Renal cortical epithelial cell (primary cell): ENCODE data around the gene SERPINA1. TPM values are rescaled to one million over a fixed set of nuclear protein-coding genes. Genes with fewer than 3 reads are reported as not detected.
"Not testable (repeated sequence)": the region's sequence is repeated elsewhere in the genome, so short reads cannot be mapped to it uniquely, and the experiment has no call there.

Source experiments
- DNase-seq: peaks from one replicate; pipeline ENCODE4 v3.0.0-alpha.2; 2011; ENCODE audit warnings: low read depth
- total RNA-seq: library from RNA; depleted of rRNA; stranded (reverse); fragments of >200 nt; gene quantifications from 2 replicates; pipeline ENCODE4 v1.2.3, GENCODE V29; 2014

The SERPINA1 gene
- total RNA-seq, 1 donor from 2014 or later, result 137 TPM

- DNase-seq, result not testable (repeated sequence)
Observed at GRCh38 chr14:94369766-94370523, 18.5 kb downstream of the SERPINA1 start.

GRCh38 chr14:94368956-94369355, 19.4 kb downstream of the SERPINA1 start:
- DNase-seq, result no peak

- DNase-seq, result no peak
Observed at GRCh38 chr14:94368243-94368590, 20.2 kb downstream of the SERPINA1 start.

GRCh38 chr14:94367347-94368242, 20.8 kb downstream of the SERPINA1 start:
- DNase-seq, result no peak

- DNase-seq, result no peak
Observed at GRCh38 chr14:94366146-94366915, 22.1 kb downstream of the SERPINA1 start, which contains the start of gene SERPINA2. Gene SERPINA2, minus strand, starts transcription at chr14:94366698.

- no peak for DNase-seq
Observed at GRCh38 chr14:94365624-94366023, 22.8 kb downstream of the SERPINA1 start.

- DNase-seq, result no peak
Observed at GRCh38 chr14:94364964-94365363, 23.4 kb downstream of the SERPINA1 start.

GRCh38 chr14:94364037-94364436, 24.4 kb downstream of the SERPINA1 start:
- DNase-seq, result no peak

GRCh38 chr14:94363151-94363624, 25.2 kb downstream of the SERPINA1 start:
- DNase-seq, result no peak

- no peak for DNase-seq
Observed at GRCh38 chr14:94362614-94363133, 25.7 kb downstream of the SERPINA1 start.

GRCh38 chr14:94361682-94362081, 26.7 kb downstream of the SERPINA1 start:
- DNase-seq, result no peak

- DNase-seq, result no peak
Observed at GRCh38 chr14:94360945-94361565, 27.3 kb downstream of the SERPINA1 start.

- no peak for DNase-seq
Observed at GRCh38 chr14:94357166-94357565, 31.2 kb downstream of the SERPINA1 start.

- DNase-seq, result no peak
Observed at GRCh38 chr14:94356379-94357056, 31.9 kb downstream of the SERPINA1 start.

- peak; percentile 80 for DNase-seq
Observed at GRCh38 chr14:94355191-94355794, 33.1 kb downstream of the SERPINA1 start.

GRCh38 chr14:94354638-94355185, 33.7 kb downstream of the SERPINA1 start:
- no peak for DNase-seq

GRCh38 chr14:94354190-94354589, 34.2 kb downstream of the SERPINA1 start:
- DNase-seq, result not testable (repeated sequence)

- DNase-seq, result no peak
Observed at GRCh38 chr14:94349276-94349675, 39.1 kb downstream of the SERPINA1 start.

GRCh38 chr14:94348836-94349235, 39.6 kb downstream of the SERPINA1 start:
- no peak for DNase-seq

GRCh38 chr14:94346841-94347240, 41.6 kb downstream of the SERPINA1 start:
- no peak for DNase-seq
